GM18511 (cell line): ENCODE data around the gene TRAPPC2.

ENCODE experiments used
- ATAC-seq: cut with Tn5 transposase; IDR thresholded peaks from one replicate; pipeline ENCODE4 v1.9.1; 2021; ENCODE audit warnings: mild to moderate bottlenecking, moderate library complexity; ENCODE audit not compliant: unreplicated experiment

TRAPPC2 gene

GRCh38 chrX:13734278-13735172 lies at the start of gene TRAPPC2, which contains the start of gene OFD1:
Gene TRAPPC2 (minus strand): TSS chrX:13734620. CDS start chrX:13719963, 14,657 bp downstream.
Gene OFD1 (plus strand): TSS chrX:13734748. CDS start chrX:13735072, 324 bp downstream.
- peak; percentile 92 for ATAC-seq

- ATAC-seq, result no peak
Measured at GRCh38 chrX:13780868-13781427, 46.5 kb upstream of the TRAPPC2 start.

- ATAC-seq, result no peak
Measured at GRCh38 chrX:13778916-13779315, 44.5 kb upstream of the TRAPPC2 start.

- ATAC-seq, result no peak
Measured at GRCh38 chrX:13776387-13776786, 42.0 kb upstream of the TRAPPC2 start.

GRCh38 chrX:13775837-13776236 lies 41.4 kb upstream of the TRAPPC2 start:
- no peak for ATAC-seq

GRCh38 chrX:13774696-13775095 lies 40.3 kb upstream of the TRAPPC2 start:
- ATAC-seq, result no peak

- ATAC-seq, result no peak
Measured at GRCh38 chrX:13770013-13770535, 35.7 kb upstream of the TRAPPC2 start.

GRCh38 chrX:13768939-13769338 lies 34.5 kb upstream of the TRAPPC2 start:
- no peak for ATAC-seq

- ATAC-seq, result no peak
Measured at GRCh38 chrX:13764765-13765164, 30.3 kb upstream of the TRAPPC2 start.

- no peak for ATAC-seq
Measured at GRCh38 chrX:13764281-13764680, 29.9 kb upstream of the TRAPPC2 start.

GRCh38 chrX:13763489-13763888 lies 29.1 kb upstream of the TRAPPC2 start:
- no peak for ATAC-seq

GRCh38 chrX:13761606-13762414 lies 27.4 kb upstream of the TRAPPC2 start:
- ATAC-seq, result peak; percentile 65

- ATAC-seq, result no peak
Measured at GRCh38 chrX:13760426-13760825, 26.0 kb upstream of the TRAPPC2 start.

- ATAC-seq, result peak; percentile 74
Measured at GRCh38 chrX:13759152-13759718, 24.8 kb upstream of the TRAPPC2 start.

GRCh38 chrX:13756381-13756780 lies 22.0 kb upstream of the TRAPPC2 start:
- no peak for ATAC-seq

GRCh38 chrX:13755254-13755653 lies 20.8 kb upstream of the TRAPPC2 start:
- no peak for ATAC-seq

GRCh38 chrX:13754765-13755164 lies 20.3 kb upstream of the TRAPPC2 start:
- no peak for ATAC-seq

- ATAC-seq, result peak; percentile 70
Measured at GRCh38 chrX:13752646-13753045, 18.2 kb upstream of the TRAPPC2 start.

GRCh38 chrX:13752141-13752540 lies 17.7 kb upstream of the TRAPPC2 start:
- no peak for ATAC-seq

GRCh38 chrX:13750812-13751211 lies 16.4 kb upstream of the TRAPPC2 start:
- peak; percentile 43 for ATAC-seq

GRCh38 chrX:13750204-13750603 lies 15.8 kb upstream of the TRAPPC2 start:
- no peak for ATAC-seq
